ENCODE results near the gene MCM7. TPM values are rescaled to one million over a fixed set of nuclear protein-coding genes. Genes with fewer than 3 reads are reported as not detected.

Gene MCM7
- total RNA-seq, 2 experiments from 2014 or later = 54.5 to 56.0 TPM

GRCh38 chr7:100066953-100067352 is 34.2 kb downstream of the MCM7 start:
- no peak overlapping the region for H3K27ac ChIP-seq (ENCODE audit: low read depth in 1 of 2, low read length in 2 of 2)
- Mint-ChIP-seq H3K36me3 (ENCODE audit: low read depth) (peaks cover 68% of the 10 kb centered on the region), H3K9me3 (peaks cover 3% of the 10 kb centered on the region), H3K4me1 (ENCODE audit: low read depth) (no peaks in the 10 kb centered on the region), H3K27me3 (no peaks in the 10 kb centered on the region), H3K4me3 (no peak overlapping the region), H3K27ac (no peak overlapping the region)
- no peak overlapping the region for H3K4me3 ChIP-seq (ENCODE audit: low read length)
- H3K4me1 ChIP-seq (ENCODE audit: insufficient read depth, low read length) = no peaks in the 10 kb centered on the region
- intact Hi-C loops (cut with DNase I, micrococcal nuclease) = no loop called here
- peaks cover 45% of the 10 kb centered on the region for H3K36me3 ChIP-seq (ENCODE audit: insufficient read depth, low read length)
- peaks cover 20 to 25% of the 10 kb centered on the region in 2 experiments for H3K9me3 ChIP-seq (ENCODE audit: control insufficient read depth in 1 of 2, insufficient read depth in 1 of 2, low read length in 2 of 2)
- DNase-seq (no peak), ATAC-seq (ENCODE audit: poor library complexity) (no peak)
- TF ChIP-seq CTCF (IDR thresholded peaks at IDR 0.05) = no peak
- ChIA-PET CTCF (no interaction called here), POLR2A (interaction anchor here (0.7 to 1.1 kb wide), 2 partner anchors 35 to 52 kb away, joined by 3 read pairs; partner anchors contain the start of genes AP4M1 and ZKSCAN1)
- no peaks in the 10 kb centered on the region for H3K27me3 ChIP-seq (ENCODE audit: control insufficient read depth in 1 of 2, insufficient read depth in 2 of 2, low read length in 2 of 2)

- H3K4me1 Mint-ChIP-seq (ENCODE audit: low read depth) = no peaks in the 10 kb centered on the region
- peaks cover 62% of the 10 kb centered on the region for H3K36me3 Mint-ChIP-seq (ENCODE audit: low read depth)
- H3K9me3 ChIP-seq (ENCODE audit: control insufficient read depth in 1 of 2, insufficient read depth in 1 of 2, low read length in 2 of 2) = peaks cover 7 to 18% of the 10 kb centered on the region in 2 experiments
- ChIA-PET POLR2A (no interaction called here), CTCF (no interaction called here)
- intact Hi-C loops (cut with DNase I, micrococcal nuclease) = no loop called here
- no peak for TF ChIP-seq CTCF (IDR thresholded peaks at IDR 0.05)
- H3K36me3 ChIP-seq (ENCODE audit: insufficient read depth, low read length) = peaks cover 35% of the 10 kb centered on the region
- H3K4me3 ChIP-seq (ENCODE audit: low read length) = no peak overlapping the region
- no peaks in the 10 kb centered on the region for H3K27me3 Mint-ChIP-seq
- no peaks in the 10 kb centered on the region for H3K27me3 ChIP-seq (ENCODE audit: control insufficient read depth in 1 of 2, insufficient read depth in 2 of 2, low read length in 2 of 2)
- DNase-seq (no peak), ATAC-seq (ENCODE audit: poor library complexity) (no peak)
- H3K27ac Mint-ChIP-seq = no peak overlapping the region
- H3K4me3 Mint-ChIP-seq = no peak overlapping the region
- no peaks in the 10 kb centered on the region for H3K4me1 ChIP-seq (ENCODE audit: insufficient read depth, low read length)
- H3K27ac ChIP-seq (ENCODE audit: low read depth in 1 of 2, low read length in 2 of 2) = no peak overlapping the region
- no peaks in the 10 kb centered on the region for H3K9me3 Mint-ChIP-seq
These were observed 35.6 kb downstream of the MCM7 start for GRCh38 chr7:100065452-100066186.

- POLR2A ChIA-PET = interaction anchor here (1.4 kb wide), 1 partner anchor 47 kb away, joined by 3 read pairs; no protein-coding TSS in a partner anchor
- Mint-ChIP-seq H3K36me3 (ENCODE audit: low read depth) (peaks cover 58% of the 10 kb centered on the region), H3K27me3 (no peaks in the 10 kb centered on the region), H3K9me3 (no peaks in the 10 kb centered on the region), H3K4me1 (ENCODE audit: low read depth) (no peaks in the 10 kb centered on the region), H3K4me3 (no peak overlapping the region), H3K27ac (no peak overlapping the region)
- no peak for TF ChIP-seq CTCF (IDR thresholded peaks at IDR 0.05)
- intact Hi-C loops (cut with DNase I, micrococcal nuclease) = no loop called here
- DNase-seq = no peak
- ATAC-seq (ENCODE audit: poor library complexity) = no peak
- CTCF ChIA-PET = no interaction called here
- Histone ChIP-seq H3K36me3 (ENCODE audit: insufficient read depth, low read length) (peaks cover 32% of the 10 kb centered on the region), H3K27me3 (ENCODE audit: control insufficient read depth in 1 of 2, insufficient read depth in 2 of 2, low read length in 2 of 2) (no peaks in the 10 kb centered on the region), H3K4me1 (ENCODE audit: insufficient read depth, low read length) (no peaks in the 10 kb centered on the region), H3K9me3 (ENCODE audit: control insufficient read depth in 1 of 2, insufficient read depth in 1 of 2, low read length in 2 of 2) (peaks cover 0 to 4% of the 10 kb centered on the region in 2 experiments), H3K27ac (ENCODE audit: low read depth in 1 of 2, low read length in 2 of 2) (no peak overlapping the region), H3K4me3 (ENCODE audit: low read length) (no peak overlapping the region)
These were observed 37.0 kb downstream of the MCM7 start for GRCh38 chr7:100064162-100064561.

All from CD4-positive, alpha-beta T cell (primary cell).